Stimulated activated CD4-positive, alpha-beta T cell treated with anti-CD3 and anti-CD28 coated beads, Interleukin-1b, Interleukin-23, amount 100 ng/mL, for 1 hour (primary cell): ENCODE data around the gene VPS72.
"Not testable (repeated sequence)": the region's sequence is repeated elsewhere in the genome, so short reads cannot be mapped to it uniquely, and the experiment has no call there.

Experiments
- DNase-seq, 2 donors: peaks; one replicate each; pipeline ENCODE4 v3.0.0-alpha.2; 2020; ENCODE audit warnings: low read depth in 2 of 2

VPS72 gene

GRCh38 chr1:151189637-151190445 lies at the start of gene VPS72:
Gene VPS72, minus strand, starts transcription at chr1:151190197. Its CDS starts 76 bp downstream, at chr1:151190121.
- DNase-seq, result peak; percentile 54 to 59

- DNase-seq, result no peak
Observed at GRCh38 chr1:151238467-151238739, 48.4 kb upstream of the VPS72 start.

GRCh38 chr1:151237678-151238466 lies 47.9 kb upstream of the VPS72 start:
- no peak for DNase-seq

- no peak for DNase-seq
Observed at GRCh38 chr1:151235235-151235634, 45.2 kb upstream of the VPS72 start.

GRCh38 chr1:151222130-151222529 lies 32.1 kb upstream of the VPS72 start:
- DNase-seq, result no peak

- no peak for DNase-seq
Observed at GRCh38 chr1:151221616-151222015, 31.6 kb upstream of the VPS72 start.

GRCh38 chr1:151213560-151213959 lies 23.6 kb upstream of the VPS72 start:
- DNase-seq, result no peak

- DNase-seq, result no peak
Observed at GRCh38 chr1:151211972-151212705, 22.1 kb upstream of the VPS72 start.

- DNase-seq, result no peak
Observed at GRCh38 chr1:151210830-151211229, 20.8 kb upstream of the VPS72 start.

GRCh38 chr1:151205381-151205965 lies 15.5 kb upstream of the VPS72 start:
- not testable (repeated sequence) for DNase-seq

GRCh38 chr1:151199873-151200581 lies 10.0 kb upstream of the VPS72 start:
- DNase-seq, result no peak

- peak; percentile 97 for DNase-seq
Observed at GRCh38 chr1:151198254-151199127, 8.5 kb upstream of the VPS72 start, which contains the start of gene PIP5K1A. Gene PIP5K1A, plus strand, starts transcription at chr1:151198552. Its CDS starts 445 bp downstream, at chr1:151198997.

GRCh38 chr1:151197863-151198253 lies 7.9 kb upstream of the VPS72 start:
- no peak for DNase-seq

GRCh38 chr1:151196292-151196800 lies 6.3 kb upstream of the VPS72 start:
- DNase-seq, result no peak

GRCh38 chr1:151194894-151195594 lies 5.0 kb upstream of the VPS72 start:
- not testable (repeated sequence) for DNase-seq

- no peak for DNase-seq
Observed at GRCh38 chr1:151193856-151194255, 3.9 kb upstream of the VPS72 start.

GRCh38 chr1:151193304-151193703 lies 3.3 kb upstream of the VPS72 start:
- no peak for DNase-seq

- DNase-seq, result no peak
Observed at GRCh38 chr1:151192047-151192446, 2.0 kb upstream of the VPS72 start.

- DNase-seq, result not testable (repeated sequence)
Observed at GRCh38 chr1:151188667-151189066, 1.3 kb downstream of the VPS72 start.
